PC-3 (cell line): ENCODE results near the gene SMOC2. TPM values are rescaled to one million over a fixed set of nuclear protein-coding genes. Genes with fewer than 3 reads are reported as not detected.

Experiments
- ATAC-seq: fragments of 200-7000 bp; cut with Tn5 transposase; 2 replicates; pipeline ENCODE4 v1.9.1; 2020; ENCODE audit warnings: mild to moderate bottlenecking, moderate library complexity
- BruUV-seq: library from RNA; stranded (reverse); fragments of 400-500 nt; replicated peaks from 2 replicates; lab custom pipeline; 2021; lab: Mats Ljungman, UMichigan
- CTCF ChIA-PET: fragments of 300-600 bp; sonication (Branson Sonifier 250); formaldehyde crosslinking; loops from one replicate; lab custom pipeline; 2022; ENCODE audit warnings: antibody characterized with exemption; lab: Charles Lee
- POLR2A ChIA-PET: fragments of 300-600 bp; sonication (Branson Sonifier 250); formaldehyde crosslinking; loops from one replicate; lab custom pipeline; 2022; ENCODE audit warnings: antibody characterized with exemption; ENCODE audit not compliant: unreplicated experiment; lab: Charles Lee
- DNase-seq: peaks from one replicate; pipeline ENCODE4 v3.0.0-alpha.2; 2015
- H2AFZ ChIP-seq: fragments of 300-600 bp; sonication (generic); 2 replicates; pipeline ENCODE4 v1.6.0; 2016; ENCODE audit warnings: antibody characterized with exemption, low read length
- H3F3A ChIP-seq: fragments of 300-600 bp; sonication (generic); one replicate; pipeline ENCODE4 v1.6.0; 2017; ENCODE audit warnings: antibody characterized with exemption, low read length, control low read depth, mild to moderate bottlenecking; ENCODE audit not compliant: unreplicated experiment
- H3K27ac ChIP-seq: fragments of 300-600 bp; sonication (generic); 2 replicates; pipeline ENCODE4 v1.5.1; 2016; ENCODE audit warnings: mild to moderate bottlenecking, low read length
- H3K27me3 ChIP-seq: fragments of 300-600 bp; sonication (generic); 2 replicates; pipeline ENCODE4 v1.6.1; 2016; ENCODE audit warnings: low read length, mixed read lengths
- H3K36me3 ChIP-seq: fragments of 300-600 bp; sonication (generic); 2 replicates; pipeline ENCODE4 v1.6.1; 2016; ENCODE audit warnings: low read depth, mixed run types, low read length, mixed read lengths
- H3K4me1 ChIP-seq: fragments of 300-600 bp; sonication (generic); 2 replicates; pipeline ENCODE4 v1.5.1; 2016; ENCODE audit warnings: low read length; ENCODE audit not compliant: insufficient read depth
- H3K4me2 ChIP-seq: fragments of 300-600 bp; sonication (generic); 2 replicates; pipeline ENCODE4 v1.6.0; 2016; ENCODE audit warnings: low read length
- H3K4me3 ChIP-seq: fragments of 300-600 bp; sonication (generic); 2 replicates; pipeline ENCODE4 v1.5.1; 2016; ENCODE audit warnings: mild to moderate bottlenecking, low read length, mixed read lengths
- H3K79me2 ChIP-seq: fragments of 300-600 bp; sonication (generic); 2 replicates; pipeline ENCODE4 v1.6.1; 2017; ENCODE audit warnings: low read length, mixed read lengths
- H3K9ac ChIP-seq: fragments of 300-600 bp; sonication (generic); 2 replicates; pipeline ENCODE4 v1.6.0; 2016; ENCODE audit warnings: mild to moderate bottlenecking, low read length
- H3K9me2 ChIP-seq: fragments of 300-600 bp; sonication (generic); replicated peaks from 2 replicates; pipeline ENCODE4 v1.6.1; 2016; ENCODE audit warnings: mixed run types, low read length, mixed read lengths
- H3K9me3 ChIP-seq: fragments of 300-600 bp; sonication (generic); 2 replicates; pipeline ENCODE4 v1.6.1; 2016; ENCODE audit warnings: low read length, mixed read lengths
- H4K20me1 ChIP-seq: fragments of 300-600 bp; sonication (generic); 2 replicates; pipeline ENCODE4 v1.6.1; 2016; ENCODE audit warnings: low read length, mixed read lengths
- EZH2 ChIP-seq: fragments of 300-600 bp; sonication (generic); IDR thresholded peaks from one replicate; pipeline ENCODE4 v1.6.1; 2017; ENCODE audit warnings: antibody characterized with exemption, mild to moderate bottlenecking, low read length; ENCODE audit not compliant: unreplicated experiment
- EZH2phosphoT487 ChIP-seq: fragments of 300-600 bp; sonication (generic); IDR thresholded peaks from 2 replicates; pipeline ENCODE4 v1.6.1; 2018; ENCODE audit warnings: mild to moderate bottlenecking, antibody characterized with exemption, low read length, borderline replicate concordance
- intact Hi-C: fragments of 100-400 bp; cut with micrococcal nuclease; formaldehyde crosslinking; loops from 2 replicates; pipeline ENCODE4 v1.9.0; 2023
- total RNA-seq: library from RNA; depleted of rRNA; stranded (reverse); fragments of >200 nt; gene quantifications from 2 replicates; pipeline ENCODE4 v1.2.3, GENCODE V29; 2014
- TF ChIP-seq, protein P1 (sequence below): fragments of 300-600 bp; sonication (generic); conservative IDR thresholded peaks from 2 replicates; pipeline ENCODE4 v1.5.1; 2017; ENCODE audit warnings: antibody characterized with exemption, low read depth, mild to moderate bottlenecking, low read length

Gene SMOC2
- total RNA-seq, 1 experiment from 2014 or later: not detected

DNA sequence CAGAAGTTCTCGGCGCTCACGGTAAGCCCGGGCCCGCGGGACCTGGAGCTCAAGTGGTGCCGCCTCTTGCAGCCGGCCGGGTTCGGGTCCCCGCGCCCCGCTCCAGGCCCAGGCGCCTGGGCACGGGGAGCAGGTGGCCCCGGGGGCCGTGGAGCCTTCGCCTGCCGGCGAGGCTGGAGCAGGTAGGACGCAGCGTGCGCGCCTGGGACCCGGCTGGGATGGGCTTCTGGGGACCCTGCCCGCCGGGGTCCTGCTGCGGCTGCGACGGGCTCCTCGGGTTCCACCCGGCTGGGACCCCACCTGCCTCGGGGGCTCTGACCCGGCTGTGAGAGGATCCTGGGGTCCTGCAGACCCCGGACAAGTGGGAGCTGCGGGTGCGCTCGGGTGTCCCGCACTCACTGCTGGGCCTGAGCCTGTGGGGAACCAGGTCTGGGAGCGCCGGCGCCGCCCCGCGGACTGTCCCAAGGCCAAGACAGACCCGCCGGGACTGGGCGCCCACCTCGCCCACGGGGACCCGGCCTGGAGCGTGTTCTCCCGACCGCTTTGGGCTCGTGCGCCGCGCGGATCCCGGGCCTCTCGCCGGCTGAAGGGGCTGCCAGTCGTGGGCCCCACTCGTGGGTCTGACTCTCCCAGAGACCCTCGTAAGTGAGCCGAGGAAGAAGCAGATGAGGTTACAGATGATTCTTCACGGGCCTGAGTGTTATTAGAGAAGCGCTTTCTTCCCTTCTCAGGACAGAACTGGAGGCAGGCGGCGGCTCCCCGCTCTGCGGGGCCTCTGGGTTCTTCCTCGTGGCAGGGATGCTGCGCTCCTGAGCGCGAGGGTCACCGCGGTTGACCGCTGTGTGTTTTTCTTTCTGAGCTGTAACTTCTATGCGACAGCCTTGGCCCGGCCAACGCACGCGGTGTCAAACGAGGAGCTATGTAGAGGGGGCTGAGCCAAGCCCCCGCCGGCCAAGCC lies 729 bp downstream of the SMOC2 start:
- no peaks in the 10 kb centered on the region for H4K20me1 ChIP-seq
- peaks cover 16% of the 10 kb centered on the region for H3K27me3 ChIP-seq
- H3K4me3 ChIP-seq: no peak overlapping the region
- H3K79me2 ChIP-seq: no peaks in the 10 kb centered on the region
- H2AFZ ChIP-seq: no peak overlapping the region
- no peaks in the 10 kb centered on the region for H3F3A ChIP-seq
- ATAC-seq: no peak
- ChIA-PET CTCF (no interaction called here), POLR2A (no interaction called here)
- no peaks in the 10 kb centered on the region for H3K9me3 ChIP-seq
- H3K9me2 ChIP-seq: no peaks in the 10 kb centered on the region
- DNase-seq: no peak
- no peak overlapping the region for H3K27ac ChIP-seq
- no peak overlapping the region for H3K9ac ChIP-seq
- intact Hi-C loops: no loop called here
- TF ChIP-seq EZH2 (no peak), EZH2phosphoT487 (no peak)
- TF ChIP-seq, protein P1, sequence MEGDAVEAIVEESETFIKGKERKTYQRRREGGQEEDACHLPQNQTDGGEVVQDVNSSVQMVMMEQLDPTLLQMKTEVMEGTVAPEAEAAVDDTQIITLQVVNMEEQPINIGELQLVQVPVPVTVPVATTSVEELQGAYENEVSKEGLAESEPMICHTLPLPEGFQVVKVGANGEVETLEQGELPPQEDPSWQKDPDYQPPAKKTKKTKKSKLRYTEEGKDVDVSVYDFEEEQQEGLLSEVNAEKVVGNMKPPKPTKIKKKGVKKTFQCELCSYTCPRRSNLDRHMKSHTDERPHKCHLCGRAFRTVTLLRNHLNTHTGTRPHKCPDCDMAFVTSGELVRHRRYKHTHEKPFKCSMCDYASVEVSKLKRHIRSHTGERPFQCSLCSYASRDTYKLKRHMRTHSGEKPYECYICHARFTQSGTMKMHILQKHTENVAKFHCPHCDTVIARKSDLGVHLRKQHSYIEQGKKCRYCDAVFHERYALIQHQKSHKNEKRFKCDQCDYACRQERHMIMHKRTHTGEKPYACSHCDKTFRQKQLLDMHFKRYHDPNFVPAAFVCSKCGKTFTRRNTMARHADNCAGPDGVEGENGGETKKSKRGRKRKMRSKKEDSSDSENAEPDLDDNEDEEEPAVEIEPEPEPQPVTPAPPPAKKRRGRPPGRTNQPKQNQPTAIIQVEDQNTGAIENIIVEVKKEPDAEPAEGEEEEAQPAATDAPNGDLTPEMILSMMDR: no peak
- H3K4me1 ChIP-seq: no peaks in the 10 kb centered on the region
- no TSS peak for BruUV-seq
- H3K4me2 ChIP-seq: no peak overlapping the region
- no peaks in the 10 kb centered on the region for H3K36me3 ChIP-seq

DNA sequence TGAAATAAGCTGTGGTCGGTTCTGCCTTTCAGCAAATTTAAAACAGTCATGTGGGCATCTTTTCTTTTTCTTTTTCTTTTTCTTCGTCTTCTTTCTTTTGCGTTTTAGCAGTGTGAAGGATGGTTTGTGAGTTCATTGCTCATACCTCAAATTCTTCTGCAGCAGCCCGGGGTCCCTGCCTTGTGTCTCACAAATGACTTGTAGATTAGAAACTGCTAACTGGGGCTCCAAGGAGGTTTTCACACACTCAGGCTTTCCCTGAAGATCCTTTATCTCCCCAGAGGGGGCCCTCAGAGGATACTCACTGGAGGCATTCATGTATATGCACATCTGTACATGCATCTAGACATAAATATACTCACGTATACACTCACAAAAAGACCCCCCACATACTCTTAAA lies 1.7 kb downstream of the SMOC2 start:
- DNase-seq (no peak), ATAC-seq (no peak)
- TF ChIP-seq, protein P1: no peak
- TF ChIP-seq EZH2phosphoT487 (no peak), EZH2 (no peak)
- ChIA-PET POLR2A (no interaction called here), CTCF (no interaction called here)
- H3K4me2 ChIP-seq: no peak overlapping the region
- no peaks in the 10 kb centered on the region for H3K9me2 ChIP-seq
- H3K27ac ChIP-seq: no peak overlapping the region
- H3F3A ChIP-seq: no peaks in the 10 kb centered on the region
- H3K4me3 ChIP-seq: no peak overlapping the region
- H3K9me3 ChIP-seq: no peaks in the 10 kb centered on the region
- no peaks in the 10 kb centered on the region for H3K4me1 ChIP-seq
- H3K27me3 ChIP-seq: peaks cover 16% of the 10 kb centered on the region
- no peaks in the 10 kb centered on the region for H4K20me1 ChIP-seq
- H2AFZ ChIP-seq: no peak overlapping the region
- H3K36me3 ChIP-seq: no peaks in the 10 kb centered on the region
- BruUV-seq: no TSS peak
- intact Hi-C loops: no loop called here
- no peaks in the 10 kb centered on the region for H3K79me2 ChIP-seq
- no peak overlapping the region for H3K9ac ChIP-seq

DNA sequence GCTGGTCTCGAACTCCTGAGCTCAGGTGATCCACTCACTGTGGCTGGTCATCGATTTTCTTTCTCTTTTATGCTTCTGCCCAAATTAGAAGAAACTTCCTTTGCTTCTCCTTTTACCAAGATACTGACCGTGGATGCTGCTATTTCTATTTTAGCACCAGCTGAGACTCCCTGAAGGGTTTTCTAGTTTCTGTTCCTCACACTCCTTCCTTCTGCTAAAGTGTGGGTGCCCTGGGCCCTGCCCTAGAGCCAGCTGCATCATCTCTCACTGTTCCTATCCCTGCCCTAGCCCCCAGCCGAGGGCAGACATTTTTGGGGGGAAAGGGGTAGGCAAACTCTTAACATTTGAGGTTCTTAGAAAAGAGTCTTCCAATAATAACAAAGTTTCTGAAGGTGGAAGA lies 6.3 kb downstream of the SMOC2 start:
- Histone ChIP-seq H3F3A (no peaks in the 10 kb centered on the region), H3K9me2 (no peaks in the 10 kb centered on the region), H3K4me3 (no peak overlapping the region), H3K9ac (no peak overlapping the region), H2AFZ (no peak overlapping the region), H3K9me3 (no peaks in the 10 kb centered on the region), H3K79me2 (no peaks in the 10 kb centered on the region), H3K27ac (no peak overlapping the region), H3K4me2 (no peak overlapping the region), H4K20me1 (no peaks in the 10 kb centered on the region), H3K36me3 (no peaks in the 10 kb centered on the region), H3K4me1 (no peaks in the 10 kb centered on the region), H3K27me3 (peaks cover 26% of the 10 kb centered on the region)
- no peak for TF ChIP-seq EZH2
- TF ChIP-seq, protein P1: no peak
- TF ChIP-seq EZH2phosphoT487: no peak
- ChIA-PET CTCF (no interaction called here), POLR2A (no interaction called here)
- no peak for DNase-seq
- BruUV-seq: no TSS peak
- intact Hi-C loops: no loop called here
- ATAC-seq: no peak
